ENCODE data around the gene OLIG1. TPM values are rescaled to one million over a fixed set of nuclear protein-coding genes. Genes with fewer than 3 reads are reported as not detected.

Gene OLIG1
- polyA plus RNA-seq, 1 experiment = not detected

DNA sequence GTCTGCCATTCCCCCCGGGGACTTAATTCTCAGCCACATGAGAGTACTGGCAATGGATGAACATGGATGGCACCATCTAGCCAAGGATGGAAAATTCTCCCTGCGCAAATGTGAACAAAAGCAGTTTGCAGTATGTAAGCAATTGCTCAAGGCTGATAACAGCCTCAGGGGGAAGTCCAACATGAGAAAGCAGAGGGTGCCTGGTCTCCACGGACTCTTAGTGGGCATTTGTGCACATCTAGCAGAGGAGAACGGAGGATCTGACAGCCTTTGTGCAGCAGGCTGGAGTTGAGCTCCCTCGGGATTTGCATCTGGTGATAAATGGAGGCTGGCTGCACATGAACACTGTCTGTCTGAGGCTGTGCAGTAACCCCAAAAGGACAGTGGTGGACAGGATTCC lies 13.9 kb upstream of the OLIG1 start:
- Histone ChIP-seq H3K27me3 (ENCODE audit: control insufficient read depth, insufficient read depth, low read length) (peaks cover 11% of the 10 kb centered on the region), H3K4me3 (ENCODE audit: low read depth, low read length) (no peak overlapping the region), H3K36me3 (ENCODE audit: control insufficient read depth, insufficient read depth, low read length) (no peaks in the 10 kb centered on the region)
- TF ChIP-seq, protein P1, sequence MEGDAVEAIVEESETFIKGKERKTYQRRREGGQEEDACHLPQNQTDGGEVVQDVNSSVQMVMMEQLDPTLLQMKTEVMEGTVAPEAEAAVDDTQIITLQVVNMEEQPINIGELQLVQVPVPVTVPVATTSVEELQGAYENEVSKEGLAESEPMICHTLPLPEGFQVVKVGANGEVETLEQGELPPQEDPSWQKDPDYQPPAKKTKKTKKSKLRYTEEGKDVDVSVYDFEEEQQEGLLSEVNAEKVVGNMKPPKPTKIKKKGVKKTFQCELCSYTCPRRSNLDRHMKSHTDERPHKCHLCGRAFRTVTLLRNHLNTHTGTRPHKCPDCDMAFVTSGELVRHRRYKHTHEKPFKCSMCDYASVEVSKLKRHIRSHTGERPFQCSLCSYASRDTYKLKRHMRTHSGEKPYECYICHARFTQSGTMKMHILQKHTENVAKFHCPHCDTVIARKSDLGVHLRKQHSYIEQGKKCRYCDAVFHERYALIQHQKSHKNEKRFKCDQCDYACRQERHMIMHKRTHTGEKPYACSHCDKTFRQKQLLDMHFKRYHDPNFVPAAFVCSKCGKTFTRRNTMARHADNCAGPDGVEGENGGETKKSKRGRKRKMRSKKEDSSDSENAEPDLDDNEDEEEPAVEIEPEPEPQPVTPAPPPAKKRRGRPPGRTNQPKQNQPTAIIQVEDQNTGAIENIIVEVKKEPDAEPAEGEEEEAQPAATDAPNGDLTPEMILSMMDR (IDR thresholded peaks at IDR 0.05; ENCODE audit: insufficient read depth, low read depth, low read length) = no peak
- DNase-seq (ENCODE audit: low read depth) = no peak
- ChIA-PET POLR2A (no interaction called here), CTCF (interaction anchor here (1.2 kb wide), 1 partner anchor 26 kb away, joined by 4 read pairs; no protein-coding TSS in a partner anchor)

GRCh38 chr21:33057385-33057940 lies 12.5 kb upstream of the OLIG1 start:
- TF ChIP-seq, protein P1 (IDR thresholded peaks at IDR 0.05; ENCODE audit: insufficient read depth, low read depth, low read length) = no peak
- POLR2A ChIA-PET = no interaction called here
- CTCF ChIA-PET = no interaction called here
- no peak for DNase-seq (ENCODE audit: low read depth)
- Histone ChIP-seq H3K36me3 (ENCODE audit: control insufficient read depth, insufficient read depth, low read length) (no peaks in the 10 kb centered on the region), H3K27me3 (ENCODE audit: control insufficient read depth, insufficient read depth, low read length) (peaks cover 11% of the 10 kb centered on the region), H3K4me3 (ENCODE audit: low read depth, low read length) (no peak overlapping the region)

DNA sequence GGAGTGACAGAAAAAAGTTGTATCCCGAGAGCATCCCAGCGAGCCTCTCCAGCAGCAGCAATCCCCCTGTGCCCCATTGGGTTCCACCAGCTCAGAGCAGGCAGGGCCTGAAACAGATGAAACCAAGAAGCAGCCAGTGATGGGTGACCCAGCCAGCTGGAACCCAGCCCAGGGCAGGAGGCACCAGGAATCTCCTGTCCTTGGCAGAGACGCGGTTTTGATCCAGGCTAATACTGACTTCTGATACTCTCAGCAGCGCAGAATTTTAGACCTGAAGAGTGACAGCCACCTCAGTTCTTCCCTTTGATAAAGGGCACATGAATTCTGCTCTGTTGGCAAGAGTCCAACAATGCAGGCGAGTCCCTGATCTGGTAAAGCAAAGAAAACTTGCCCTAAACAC lies 11.4 kb upstream of the OLIG1 start:
- Histone ChIP-seq H3K36me3 (ENCODE audit: control insufficient read depth, insufficient read depth, low read length) (no peaks in the 10 kb centered on the region), H3K27me3 (ENCODE audit: control insufficient read depth, insufficient read depth, low read length) (peaks cover 11% of the 10 kb centered on the region), H3K4me3 (ENCODE audit: low read depth, low read length) (no peak overlapping the region)
- ChIA-PET POLR2A (no interaction called here), CTCF (no interaction called here)
- DNase-seq (ENCODE audit: low read depth) = no peak
- TF ChIP-seq, protein P1 (IDR thresholded peaks at IDR 0.05; ENCODE audit: insufficient read depth, low read depth, low read length) = no peak

- H3K27me3 ChIP-seq (ENCODE audit: control insufficient read depth, insufficient read depth, low read length) = peaks cover 11% of the 10 kb centered on the region
- POLR2A ChIA-PET = no interaction called here
- CTCF ChIA-PET = interaction anchor here (1.5 kb wide), 1 partner anchor 13 kb away, joined by 3 read pairs; no protein-coding TSS in a partner anchor
- TF ChIP-seq, protein P1 (IDR thresholded peaks at IDR 0.05; ENCODE audit: insufficient read depth, low read depth, low read length) = no peak
- DNase-seq (ENCODE audit: low read depth) = no peak
- no peaks in the 10 kb centered on the region for H3K36me3 ChIP-seq (ENCODE audit: control insufficient read depth, insufficient read depth, low read length)
- H3K4me3 ChIP-seq (ENCODE audit: low read depth, low read length) = no peak overlapping the region
Observed at GRCh38 chr21:33058957-33059356, 11.0 kb upstream of the OLIG1 start.

DNA sequence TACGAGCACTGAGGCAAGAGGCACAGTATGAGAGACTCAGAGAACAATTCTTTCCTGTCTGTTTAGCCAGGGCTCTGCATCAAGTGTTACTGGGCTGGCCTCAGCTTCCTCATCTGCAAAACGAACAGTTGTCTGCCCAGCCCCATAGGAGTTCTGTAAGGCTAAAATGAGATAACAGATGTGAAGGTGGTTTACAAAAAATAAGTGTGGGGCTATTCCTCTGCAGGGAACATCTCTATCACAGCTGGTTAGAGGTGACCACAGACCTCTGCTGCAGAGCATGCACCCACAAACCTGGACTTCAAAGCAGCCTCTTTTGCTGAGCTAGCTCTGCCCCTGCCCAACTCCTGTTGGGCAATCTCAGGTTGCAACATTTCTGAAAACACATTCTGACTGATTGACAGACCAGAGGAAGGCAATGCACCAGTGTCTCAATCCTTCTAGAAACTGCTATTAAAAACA lies 10.5 kb upstream of the OLIG1 start:
- H3K27me3 ChIP-seq (ENCODE audit: control insufficient read depth, insufficient read depth, low read length) = peaks cover 15% of the 10 kb centered on the region
- ChIA-PET POLR2A (no interaction called here), CTCF (interaction anchor here (1.5 kb wide), 1 partner anchor 12 kb away, joined by 3 read pairs; no protein-coding TSS in a partner anchor)
- no peak overlapping the region for H3K4me3 ChIP-seq (ENCODE audit: low read depth, low read length)
- TF ChIP-seq, protein P1 (IDR thresholded peaks at IDR 0.05; ENCODE audit: insufficient read depth, low read depth, low read length) = no peak
- DNase-seq (ENCODE audit: low read depth) = no peak
- no peaks in the 10 kb centered on the region for H3K36me3 ChIP-seq (ENCODE audit: control insufficient read depth, insufficient read depth, low read length)
